ENCODE results near the gene KCTD17. TPM values are rescaled to one million over a fixed set of nuclear protein-coding genes. Genes with fewer than 3 reads are reported as not detected.

Gene KCTD17
- total RNA-seq, 1 donor from 2014 or later, result 51.1 TPM

DNA sequence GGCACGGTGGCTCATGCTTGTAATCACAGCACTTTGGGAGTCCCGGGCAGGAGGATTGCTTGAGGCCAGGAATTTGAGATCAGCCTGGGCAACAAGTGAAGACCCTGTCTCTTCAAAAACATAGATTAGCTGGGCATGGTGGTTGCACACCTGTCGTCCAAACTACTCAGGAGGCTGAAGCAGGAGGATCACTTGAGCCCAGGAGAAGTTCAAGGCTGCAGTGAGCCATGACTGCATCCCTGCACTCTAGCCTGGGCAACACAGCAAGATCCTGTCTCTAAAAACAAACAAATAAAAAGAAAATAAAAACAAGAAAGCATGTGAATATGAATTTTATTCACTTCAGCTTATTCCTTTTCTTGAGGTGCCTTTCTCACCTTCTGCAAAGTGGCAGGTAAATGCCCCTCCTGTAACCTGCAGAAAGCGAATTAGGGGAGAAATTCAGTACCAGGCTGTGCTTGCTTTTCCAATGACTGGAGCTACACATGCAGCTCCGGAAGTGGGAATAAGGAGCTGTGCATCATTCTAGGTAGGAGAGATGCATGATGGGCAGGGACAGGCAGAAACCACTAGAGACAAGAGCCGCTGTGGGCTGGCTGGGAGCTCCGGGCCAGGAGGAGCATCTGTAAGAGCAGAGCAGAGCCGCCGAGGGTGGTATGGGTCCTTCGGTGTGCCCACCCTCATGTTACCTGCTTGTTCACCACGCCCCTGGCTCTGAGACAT, 14.7 kb upstream of the KCTD17 start:
- intact Hi-C loops (cut with micrococcal nuclease), result no loop called here

DNA sequence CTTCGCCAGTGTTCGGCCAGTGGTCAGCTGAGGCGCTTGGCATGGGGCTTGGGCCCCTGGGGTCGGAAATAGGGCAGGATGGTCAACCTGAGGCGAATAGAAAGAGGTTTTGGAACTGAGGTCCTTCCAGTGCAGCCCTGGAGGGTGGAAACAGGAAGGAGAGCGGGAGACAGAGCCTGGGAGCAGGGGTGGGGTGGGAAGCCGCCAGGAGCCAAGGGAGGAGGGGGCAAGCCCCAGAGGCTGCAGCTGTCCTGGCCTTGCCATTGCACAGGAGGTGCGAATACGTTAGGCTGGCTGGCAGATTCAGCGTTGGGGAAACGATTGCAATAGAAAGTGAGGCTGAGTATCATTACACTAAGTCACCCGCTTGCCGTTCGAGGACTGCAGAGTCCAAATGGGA, 13.9 kb upstream of the KCTD17 start:
- intact Hi-C loops (cut with micrococcal nuclease), result no loop called here

DNA sequence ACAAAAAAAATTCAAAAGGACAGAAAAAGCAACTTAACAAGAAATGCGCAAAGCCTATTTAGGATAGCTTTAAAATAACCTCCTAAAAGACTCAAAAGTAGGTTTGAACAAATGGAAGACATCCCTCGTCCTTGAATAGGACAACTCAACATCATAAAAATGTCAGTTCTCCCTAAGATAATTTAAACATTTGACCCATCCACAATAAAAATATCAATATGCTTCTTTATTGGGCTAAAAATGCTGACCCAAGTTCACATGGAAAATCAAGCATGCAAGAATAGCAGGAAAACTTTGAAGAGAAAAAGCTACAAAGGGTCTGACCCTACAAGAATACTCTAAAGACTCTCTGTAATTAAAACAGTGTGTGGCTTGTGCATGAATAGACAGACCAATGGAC, 12.1 kb upstream of the KCTD17 start:
- intact Hi-C loops (cut with micrococcal nuclease), result no loop called here

DNA sequence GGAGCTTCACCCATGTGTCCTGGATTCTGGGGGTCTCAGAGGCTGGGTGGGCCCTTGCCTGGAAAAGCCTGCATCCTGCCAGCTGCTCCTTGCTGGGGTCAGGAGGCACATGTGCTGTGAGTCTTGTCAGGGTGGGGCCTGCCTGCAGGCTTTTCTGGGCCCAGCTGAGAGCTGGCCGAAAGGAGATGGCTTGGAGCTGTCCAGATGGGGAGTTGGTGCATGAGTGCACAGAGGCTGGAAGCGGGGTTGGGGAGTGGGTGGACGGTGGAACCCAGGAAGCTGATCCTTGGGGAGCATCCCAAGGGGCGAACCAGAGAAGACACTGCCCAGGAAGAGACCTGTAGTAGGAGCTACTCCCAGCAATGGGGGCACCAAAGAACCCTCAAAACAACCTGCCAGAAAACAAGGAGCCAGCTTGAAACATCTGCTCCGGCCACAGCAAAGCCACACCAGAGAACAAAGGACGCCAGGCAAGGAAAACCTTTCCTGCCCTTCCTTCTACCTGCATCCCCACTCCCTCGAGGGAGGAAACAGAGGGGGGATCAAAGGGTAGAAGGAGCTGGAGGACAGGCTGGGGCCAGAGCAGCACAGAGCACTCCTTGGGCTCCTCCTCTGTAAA, 8.2 kb upstream of the KCTD17 start:
- intact Hi-C loops (cut with micrococcal nuclease), result no loop called here

DNA sequence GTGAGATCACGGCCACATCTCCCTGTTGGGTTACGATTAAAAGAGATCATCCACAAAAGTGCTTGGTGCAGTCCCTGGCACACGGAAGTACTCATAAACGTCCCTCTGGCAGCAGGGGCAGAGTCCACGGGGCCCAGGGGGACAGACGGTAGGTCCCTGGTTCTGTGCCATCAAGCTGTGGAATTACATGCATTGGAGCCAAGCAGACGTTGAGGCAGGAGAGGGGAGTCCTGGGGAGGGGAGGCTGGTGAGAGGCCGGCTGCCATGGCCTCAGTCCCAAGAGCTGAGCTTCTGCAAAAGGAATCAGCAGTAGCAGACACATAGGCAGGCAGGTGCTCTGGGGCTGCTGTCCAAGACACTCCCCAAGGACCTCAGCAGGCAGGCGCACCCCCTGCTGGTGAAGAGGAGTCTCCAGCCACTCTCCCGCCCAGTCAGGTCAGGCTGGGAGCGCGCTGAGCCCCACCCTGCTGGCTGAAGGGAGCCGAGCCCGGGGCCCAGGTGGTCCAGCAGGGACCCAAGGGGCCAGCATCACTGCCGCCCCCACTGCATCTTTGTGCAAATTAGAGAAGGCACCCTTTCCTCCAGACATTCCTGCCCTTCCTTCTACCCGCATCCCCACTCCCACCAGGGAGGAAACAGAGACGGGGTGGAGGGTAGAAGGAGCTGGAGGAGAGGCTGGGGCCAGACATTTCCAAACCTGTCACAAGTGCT, 7.6 kb upstream of the KCTD17 start:
- intact Hi-C loops (cut with micrococcal nuclease), result loop anchor here (1.0 kb wide), 3 partner anchors 262 to 498 kb away; no protein-coding TSS in a partner anchor

DNA sequence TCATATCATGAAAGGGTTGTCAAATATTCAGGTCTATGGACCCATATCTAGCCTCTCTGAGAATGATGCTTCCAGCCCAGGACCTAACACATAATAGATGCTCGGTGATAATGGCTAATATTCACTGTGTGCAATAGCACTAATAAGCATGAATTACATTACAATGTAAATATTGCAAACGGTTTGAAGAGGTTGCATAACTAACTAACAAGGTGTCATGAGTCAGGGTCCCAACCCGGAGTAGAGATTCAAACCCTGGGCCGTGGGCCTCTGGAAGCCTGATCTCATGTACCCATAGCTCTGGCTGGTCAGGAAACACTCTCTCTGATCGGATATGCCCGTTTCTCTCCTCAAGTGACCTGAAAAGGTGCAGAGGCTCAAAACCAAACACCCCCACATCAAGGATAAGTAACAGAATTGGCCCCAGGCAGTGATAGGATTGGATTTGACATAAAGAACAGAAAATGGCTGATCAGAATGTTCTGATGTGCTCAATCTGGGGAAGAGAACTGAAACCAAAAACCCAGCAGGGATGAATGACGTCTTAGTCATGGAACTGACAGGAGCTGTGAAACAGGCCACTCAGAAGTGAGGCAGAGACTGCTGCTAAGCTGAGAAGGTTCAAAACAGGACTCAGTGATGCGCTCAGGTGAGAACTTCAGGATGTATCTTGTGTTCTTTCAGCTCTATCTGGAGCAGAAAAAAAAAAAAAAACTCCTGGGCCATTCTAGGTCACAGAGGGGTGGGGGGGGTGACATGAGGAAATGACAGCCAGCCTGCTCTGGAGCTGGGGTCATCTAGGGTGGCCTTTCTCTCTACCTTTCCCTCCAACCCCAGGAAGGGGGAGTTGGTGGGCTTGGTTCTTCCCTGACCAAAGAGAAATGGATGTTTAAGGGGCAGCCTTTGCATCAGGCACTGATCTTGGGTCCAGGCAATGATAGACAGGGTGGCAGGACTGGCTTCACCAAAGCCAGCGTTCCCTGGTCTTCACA, 6.6 kb upstream of the KCTD17 start:
- intact Hi-C loops (cut with micrococcal nuclease), result loop anchor here (1.0 kb wide), 3 partner anchors 263 to 499 kb away; no protein-coding TSS in a partner anchor

DNA sequence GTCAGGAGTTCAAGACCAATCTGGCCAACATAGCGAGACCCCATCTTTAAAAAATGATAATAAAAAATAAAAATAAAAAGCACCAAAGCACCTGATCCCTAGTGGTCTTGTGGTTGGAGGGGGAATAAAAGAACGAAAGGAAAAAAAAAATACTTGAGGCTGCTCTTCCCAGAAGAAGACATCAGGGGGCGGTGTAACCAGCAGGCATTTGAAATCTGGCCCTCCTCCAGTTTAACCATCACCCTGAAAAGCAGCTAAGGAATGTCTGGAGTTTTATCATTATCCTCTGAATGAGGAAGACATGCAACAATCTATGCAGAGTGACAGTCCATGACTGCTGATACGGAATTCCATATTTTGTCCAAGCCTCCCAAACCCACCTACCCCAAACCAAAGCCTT, 5.6 kb upstream of the KCTD17 start:
- intact Hi-C loops (cut with micrococcal nuclease), result loop anchor here (1.0 kb wide), 1 partner anchor 152 kb away; no protein-coding TSS in a partner anchor

DNA sequence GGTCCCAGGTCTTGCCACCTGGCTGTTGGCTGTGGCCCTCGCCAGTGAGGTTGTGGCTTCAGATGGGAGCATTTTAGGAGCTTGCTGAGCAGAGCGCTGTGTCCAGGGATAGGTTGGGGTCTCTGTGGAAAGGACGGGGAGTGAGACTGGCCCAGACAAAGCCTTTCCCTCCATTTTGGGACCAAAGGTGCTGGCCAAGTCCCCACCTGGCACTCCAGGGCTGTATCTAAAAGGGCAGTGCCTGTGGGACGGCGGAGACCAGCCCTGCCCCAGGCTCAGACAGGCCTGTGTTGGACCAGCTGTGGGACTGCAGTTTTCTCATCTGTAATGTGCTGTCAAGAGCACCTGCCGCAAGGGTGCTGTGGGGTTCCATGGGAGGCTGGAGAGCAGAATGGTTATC, 5.0 kb upstream of the KCTD17 start:
- intact Hi-C loops (cut with micrococcal nuclease), result loop anchor here (1.0 kb wide), 1 partner anchor 152 kb away; no protein-coding TSS in a partner anchor

DNA sequence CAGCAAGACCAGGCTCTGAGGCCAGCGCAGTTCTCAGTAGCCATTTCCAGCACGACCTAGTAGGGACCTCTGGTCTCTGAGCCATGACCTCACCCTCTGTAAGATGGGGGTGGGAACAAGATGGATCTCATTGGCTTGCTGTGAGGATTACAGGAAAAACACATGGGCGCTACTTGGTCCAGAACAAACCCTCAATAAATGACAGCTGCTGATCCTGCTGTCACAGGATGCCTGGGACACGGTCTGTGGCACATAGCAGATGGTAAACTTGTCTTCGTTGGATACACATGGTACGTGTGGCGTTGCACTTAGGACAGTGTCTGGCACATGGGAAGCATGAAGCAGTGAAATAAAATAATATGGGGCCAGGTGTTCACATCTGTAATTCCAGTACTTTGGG, 4.5 kb upstream of the KCTD17 start:
- intact Hi-C loops (cut with micrococcal nuclease), result no loop called here

DNA sequence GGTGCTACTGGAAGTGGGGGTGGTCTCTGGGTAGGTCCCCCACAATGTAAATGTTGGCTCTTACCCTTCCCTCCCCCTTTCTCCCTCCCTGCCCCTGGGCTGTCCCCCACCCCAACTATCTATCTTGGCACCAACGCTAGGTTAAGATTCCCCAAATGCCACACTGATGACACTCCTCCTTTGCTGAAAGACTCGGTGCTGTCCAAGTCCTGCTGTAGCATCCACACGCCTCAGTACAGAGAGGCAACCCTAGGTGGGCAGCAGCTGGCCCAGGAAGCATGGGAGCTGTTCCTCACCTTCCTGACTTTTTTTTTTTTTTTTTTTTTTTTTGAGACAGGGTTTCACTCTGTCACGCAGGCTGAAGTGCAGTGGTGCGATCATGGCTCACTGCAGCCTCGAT, 3.4 kb upstream of the KCTD17 start:
- intact Hi-C loops (cut with micrococcal nuclease), result no loop called here

DNA sequence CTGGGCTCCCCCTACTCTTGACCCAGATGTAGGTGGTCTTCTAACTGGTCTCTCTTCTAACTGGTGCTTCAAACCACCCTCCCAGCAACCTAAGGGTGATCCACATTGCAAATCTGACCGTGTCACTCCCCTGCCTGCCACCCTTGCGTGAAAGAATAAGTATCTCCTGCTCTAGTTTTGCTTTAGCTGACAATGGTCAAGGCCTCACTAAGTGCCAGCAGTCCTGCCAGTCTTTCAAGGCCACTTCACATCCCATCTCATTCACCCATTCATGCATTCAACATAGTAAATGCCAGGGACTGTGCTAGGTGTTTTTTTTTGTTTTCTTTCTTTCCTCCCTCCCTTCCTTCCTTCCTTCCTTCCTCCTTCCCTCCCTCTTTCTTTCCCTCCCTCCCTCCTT, 2.3 kb upstream of the KCTD17 start:
- intact Hi-C loops (cut with micrococcal nuclease), result no loop called here

DNA sequence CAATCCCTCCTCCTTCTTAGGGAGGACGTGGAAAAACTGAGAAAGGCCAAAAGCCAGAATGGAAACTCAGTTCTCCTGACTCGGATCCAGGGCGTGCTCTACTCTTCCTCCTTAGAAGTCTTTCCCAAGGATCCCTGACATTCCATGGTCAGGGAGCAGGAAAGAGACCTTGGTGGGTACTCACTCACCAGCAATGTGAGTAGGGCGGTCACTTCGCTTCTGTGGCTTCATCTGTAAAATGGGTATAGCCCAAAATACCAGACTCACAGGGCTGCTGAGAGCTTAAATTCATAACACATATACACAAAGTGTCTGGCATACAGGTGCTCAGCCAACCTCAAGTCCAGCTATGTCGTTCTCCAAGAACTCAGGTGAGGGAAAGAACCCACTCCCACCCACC, 629 bp upstream of the KCTD17 start:
- intact Hi-C loops (cut with micrococcal nuclease), result loop anchor here (1.0 to 5.0 kb wide), 3 partner anchors 28 to 148 kb away; no protein-coding TSS in a partner anchor

DNA sequence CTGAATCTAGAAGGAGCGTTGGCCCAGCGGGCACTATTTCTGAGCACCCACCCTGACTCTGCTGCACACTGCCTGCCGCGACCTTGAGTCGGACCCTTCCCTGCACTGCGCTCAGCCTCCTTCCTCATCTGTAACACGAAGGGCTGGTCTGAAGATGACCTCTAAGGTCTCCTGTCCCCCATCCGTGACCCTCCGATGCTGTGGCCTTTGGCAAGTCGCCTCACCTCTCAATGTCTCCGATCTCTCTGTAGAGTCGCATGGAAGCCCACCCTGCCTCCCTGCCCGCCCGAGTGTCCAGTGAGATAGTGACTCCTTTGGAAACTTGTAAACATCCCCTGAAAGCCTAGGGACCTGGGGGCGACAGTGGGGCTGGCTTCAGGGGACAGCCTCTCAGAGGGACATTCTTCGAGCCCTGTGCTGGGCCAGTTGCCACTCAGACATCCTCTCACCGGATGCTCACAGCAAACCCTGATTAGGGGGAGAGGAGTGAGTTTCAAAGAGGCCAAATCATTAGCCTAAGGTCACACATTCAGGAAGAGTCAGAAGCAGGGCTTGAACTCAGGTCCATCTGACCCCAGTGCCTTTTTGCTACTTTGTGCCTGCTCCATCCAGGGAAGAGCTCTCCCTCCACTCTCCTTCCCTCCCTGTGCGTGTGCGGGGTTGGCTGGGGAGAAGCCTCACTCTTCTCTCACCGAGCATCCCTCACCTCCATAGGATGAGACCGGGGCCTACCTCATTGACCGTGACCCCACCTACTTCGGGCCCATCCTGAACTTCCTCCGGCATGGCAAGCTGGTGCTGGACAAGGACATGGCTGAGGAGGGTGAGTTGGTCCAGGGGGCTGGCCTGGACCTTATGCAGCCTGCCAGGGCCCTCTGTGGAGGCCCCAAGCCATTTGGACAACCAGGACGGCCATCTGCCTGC, 1.1 kb downstream of the KCTD17 start:
- intact Hi-C loops (cut with micrococcal nuclease), result loop anchor here (5.0 kb wide), 1 partner anchor 75 kb away; no protein-coding TSS in a partner anchor

DNA sequence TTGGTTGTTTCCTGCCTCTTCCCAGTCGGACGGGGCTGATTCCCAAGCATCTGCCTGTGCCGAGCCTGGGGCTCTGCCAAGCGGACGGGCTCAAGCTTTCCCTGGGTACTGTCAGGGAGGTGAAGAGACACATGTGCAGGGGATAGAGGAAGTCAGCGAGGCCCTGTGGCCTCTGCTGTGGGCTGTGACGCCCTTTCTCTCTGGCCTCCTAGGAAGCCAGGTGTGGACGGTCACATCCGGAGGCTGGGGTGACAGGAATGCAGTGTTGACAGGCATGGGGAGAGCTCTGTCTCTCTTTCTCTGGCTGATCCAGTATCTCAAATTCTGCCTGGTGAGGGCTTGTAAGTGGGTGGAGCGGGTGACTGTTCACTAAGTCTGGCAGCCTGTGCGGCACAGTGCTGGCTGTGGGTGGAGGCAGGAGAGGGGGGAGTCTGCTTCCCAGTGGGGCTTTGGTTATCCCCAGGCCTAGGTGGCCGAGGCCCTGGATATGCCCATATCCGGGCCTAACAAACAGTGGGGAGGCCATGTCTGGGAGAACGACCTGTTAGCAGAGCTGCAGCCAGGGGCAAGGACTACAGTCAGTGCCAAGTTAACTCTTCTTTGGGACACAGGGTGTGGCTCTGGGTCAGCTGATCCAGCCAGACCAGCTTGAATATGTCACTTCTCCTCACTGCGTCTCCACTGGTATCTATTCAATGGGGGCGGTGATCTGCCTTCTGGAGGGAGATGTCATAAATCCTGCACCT, 1.9 kb downstream of the KCTD17 start:
- intact Hi-C loops (cut with micrococcal nuclease), result loop anchor here (5.0 kb wide), 1 partner anchor 76 kb away; no protein-coding TSS in a partner anchor

DNA sequence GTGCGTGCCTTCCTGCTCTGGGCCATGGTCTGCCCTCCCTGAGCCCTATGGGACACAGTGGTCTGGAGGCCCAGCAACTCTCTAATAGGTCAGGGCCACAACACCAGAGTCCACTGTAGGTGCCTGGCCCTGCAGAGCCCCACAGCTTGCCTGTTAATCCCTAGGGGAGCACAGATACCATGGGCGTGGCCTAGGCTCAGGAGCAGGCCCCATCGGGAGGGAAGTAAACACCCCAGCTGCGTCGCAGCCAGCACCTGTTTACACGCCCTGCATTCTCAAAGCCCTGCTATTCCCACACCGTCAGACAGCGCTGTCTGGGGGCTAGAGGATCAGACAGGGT, 2.5 kb downstream of the KCTD17 start:
- intact Hi-C loops (cut with micrococcal nuclease), result loop anchor here (5.0 kb wide), 1 partner anchor 77 kb away; no protein-coding TSS in a partner anchor

DNA sequence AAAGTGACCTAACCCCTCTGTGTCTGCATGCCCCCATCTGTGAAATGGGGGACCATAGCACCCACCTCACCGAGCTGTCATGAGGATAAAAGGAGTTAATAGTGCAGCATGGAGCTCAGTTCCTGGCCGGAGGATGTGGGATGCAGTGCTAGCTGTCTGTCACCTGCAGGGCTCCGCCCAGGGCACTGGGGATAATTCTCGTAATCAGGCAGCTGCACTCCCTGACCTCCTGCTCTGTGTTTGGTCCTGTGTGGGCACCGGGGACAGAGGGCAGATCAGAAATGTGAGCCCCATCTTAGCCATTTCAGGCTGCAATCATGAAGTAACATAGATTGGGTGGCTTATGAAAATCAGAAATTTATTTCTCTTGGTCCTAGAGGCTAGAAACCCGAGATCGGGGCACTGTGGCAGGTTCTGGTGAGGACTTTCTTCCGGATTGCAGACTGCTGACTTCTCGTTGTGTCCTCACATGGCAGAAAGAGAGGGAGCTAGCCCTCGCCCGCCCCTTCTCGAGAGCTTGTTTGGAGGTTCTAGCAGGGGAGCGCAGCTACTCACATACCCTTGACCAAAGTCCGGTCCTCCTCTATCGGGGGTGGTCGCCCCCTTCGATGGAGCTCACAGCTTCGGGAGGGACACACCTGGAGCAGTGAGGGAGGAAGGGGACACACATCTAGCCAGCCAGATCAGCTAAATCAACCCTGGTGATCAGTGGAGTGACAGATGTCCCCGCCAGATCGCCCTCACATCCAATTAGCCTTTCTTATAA, 3.2 kb downstream of the KCTD17 start:
- intact Hi-C loops (cut with micrococcal nuclease), result loop anchor here (5.0 kb wide), 1 partner anchor 77 kb away; no protein-coding TSS in a partner anchor

DNA sequence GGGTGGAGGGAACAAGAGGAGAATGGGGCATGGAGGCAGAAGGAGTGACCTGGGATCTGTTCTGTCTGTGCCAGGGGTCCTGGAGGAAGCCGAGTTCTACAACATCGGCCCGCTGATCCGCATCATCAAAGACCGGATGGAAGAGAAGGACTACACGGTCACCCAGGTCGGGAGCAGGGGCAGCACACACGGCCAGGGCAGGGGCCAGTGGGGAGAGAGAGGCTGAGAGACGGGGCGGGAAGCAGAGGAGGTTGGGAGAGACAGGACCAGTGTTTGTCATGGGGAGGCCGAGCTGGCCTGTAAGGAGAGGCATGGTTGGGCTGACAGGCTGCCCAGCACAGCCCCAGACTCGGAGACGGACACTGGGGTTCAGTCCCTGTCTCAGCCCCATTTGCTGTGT, 4.7 kb downstream of the KCTD17 start:
- intact Hi-C loops (cut with micrococcal nuclease), result no loop called here

DNA sequence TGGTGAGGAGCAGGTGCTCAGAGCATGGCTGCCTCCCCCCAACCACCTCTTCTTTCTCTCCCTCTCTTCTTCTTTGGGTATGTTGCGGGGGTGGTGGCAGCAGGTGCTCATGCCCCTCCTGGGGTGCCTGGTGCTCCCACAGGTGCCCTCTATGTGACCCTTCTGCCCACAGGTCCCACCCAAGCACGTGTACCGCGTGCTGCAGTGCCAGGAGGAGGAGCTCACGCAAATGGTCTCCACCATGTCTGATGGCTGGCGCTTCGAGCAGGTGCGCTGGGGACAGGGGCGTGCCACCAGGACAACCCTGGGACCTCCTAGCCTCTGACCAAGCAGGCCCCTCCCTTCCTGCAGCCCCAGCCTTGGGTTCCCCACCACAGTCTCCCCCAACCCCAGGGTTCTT, 5.7 kb downstream of the KCTD17 start:
- intact Hi-C loops (cut with micrococcal nuclease), result no loop called here
